ENCODE results near the gene C1orf146.

The C1orf146 gene, protein sequence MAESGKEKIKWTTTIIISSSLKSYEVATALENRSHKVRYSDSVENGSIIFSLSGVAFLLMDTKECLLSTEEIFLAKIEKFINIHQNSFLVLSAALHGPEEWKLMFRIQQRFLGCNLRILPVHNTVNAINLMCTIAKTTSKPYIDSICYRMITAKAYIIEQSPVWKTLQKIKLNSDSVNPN

DNA sequence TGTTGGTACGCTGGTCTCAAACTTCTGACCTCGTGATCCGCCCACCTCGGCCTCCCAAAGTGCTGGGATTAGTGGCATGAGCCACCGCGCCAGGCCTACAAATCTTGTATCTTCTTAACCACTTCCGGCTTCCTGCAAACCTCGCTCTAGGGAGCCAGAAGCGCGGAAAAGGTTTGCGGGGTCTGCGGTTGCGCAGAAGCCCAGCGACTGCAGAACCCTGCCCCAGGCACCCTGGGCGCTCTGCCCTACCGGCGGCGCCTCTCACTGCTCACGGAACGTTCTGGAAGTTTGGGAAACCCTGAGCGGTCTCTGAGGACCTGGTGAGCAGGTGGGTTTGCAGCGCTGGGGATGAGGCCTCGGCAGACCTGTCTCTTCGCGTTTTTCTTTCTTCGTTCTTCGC, at the start of gene C1orf146:
Gene C1orf146 (plus strand): TSS at position 195 of the 400 bp plus-strand sequence. CDS start 13,506 bp downstream, outside the sequence.
- no peaks in the 10 kb centered on the region for H3K27me3 ChIP-seq (ENCODE audit: control insufficient read depth in 1 of 2, insufficient read depth in 2 of 2, low read length in 2 of 2)
- H3K4me1 ChIP-seq (ENCODE audit: insufficient read depth, low read length) = no peaks in the 10 kb centered on the region
- no peak within 1 kb of the TSS for H3K4me3 ChIP-seq (ENCODE audit: low read depth in 1 of 2, low read length in 2 of 2)
- no peaks in the 10 kb centered on the region for H3K36me3 ChIP-seq (ENCODE audit: insufficient read depth, low read length)
- H3K9me3 ChIP-seq (ENCODE audit: low read length) = no peaks in the 10 kb centered on the region
- no peak within 1 kb of the TSS for H3K27ac ChIP-seq (ENCODE audit: low read depth, low read length)
- no peak within 1 kb of the TSS for H3K9ac ChIP-seq (ENCODE audit: low read length)

DNA sequence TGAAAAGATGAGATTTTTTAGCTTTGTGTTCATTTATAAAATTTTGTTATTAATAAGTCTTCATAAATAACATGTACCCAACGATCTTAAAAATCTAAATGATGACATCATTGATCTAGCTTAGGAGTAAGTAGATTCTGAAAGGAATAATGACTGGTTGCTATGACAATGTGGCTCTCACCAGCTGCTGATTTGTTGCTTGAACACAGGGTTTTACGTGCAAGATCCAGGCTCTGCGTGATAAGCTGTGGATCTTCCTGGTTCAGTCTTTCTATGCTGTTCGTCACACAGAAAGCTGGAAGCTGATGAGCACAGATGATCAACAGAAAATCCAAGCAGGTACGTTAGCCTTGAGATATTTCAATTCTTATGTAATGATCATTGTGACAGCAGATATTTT, 49.1 kb upstream of the C1orf146 start:
- H3K36me3 ChIP-seq (ENCODE audit: insufficient read depth, low read length) = no peaks in the 10 kb centered on the region
- H3K27ac ChIP-seq (ENCODE audit: low read depth, low read length) = no peak overlapping the region
- H3K9me3 ChIP-seq (ENCODE audit: low read length) = no peaks in the 10 kb centered on the region
- H3K9ac ChIP-seq (ENCODE audit: low read length) = no peak overlapping the region
- H3K4me3 ChIP-seq (ENCODE audit: low read depth in 1 of 2, low read length in 2 of 2) = no peak overlapping the region
- H3K4me1 ChIP-seq (ENCODE audit: insufficient read depth, low read length) = no peaks in the 10 kb centered on the region
- H3K27me3 ChIP-seq (ENCODE audit: control insufficient read depth in 1 of 2, insufficient read depth in 2 of 2, low read length in 2 of 2) = no peaks in the 10 kb centered on the region

DNA sequence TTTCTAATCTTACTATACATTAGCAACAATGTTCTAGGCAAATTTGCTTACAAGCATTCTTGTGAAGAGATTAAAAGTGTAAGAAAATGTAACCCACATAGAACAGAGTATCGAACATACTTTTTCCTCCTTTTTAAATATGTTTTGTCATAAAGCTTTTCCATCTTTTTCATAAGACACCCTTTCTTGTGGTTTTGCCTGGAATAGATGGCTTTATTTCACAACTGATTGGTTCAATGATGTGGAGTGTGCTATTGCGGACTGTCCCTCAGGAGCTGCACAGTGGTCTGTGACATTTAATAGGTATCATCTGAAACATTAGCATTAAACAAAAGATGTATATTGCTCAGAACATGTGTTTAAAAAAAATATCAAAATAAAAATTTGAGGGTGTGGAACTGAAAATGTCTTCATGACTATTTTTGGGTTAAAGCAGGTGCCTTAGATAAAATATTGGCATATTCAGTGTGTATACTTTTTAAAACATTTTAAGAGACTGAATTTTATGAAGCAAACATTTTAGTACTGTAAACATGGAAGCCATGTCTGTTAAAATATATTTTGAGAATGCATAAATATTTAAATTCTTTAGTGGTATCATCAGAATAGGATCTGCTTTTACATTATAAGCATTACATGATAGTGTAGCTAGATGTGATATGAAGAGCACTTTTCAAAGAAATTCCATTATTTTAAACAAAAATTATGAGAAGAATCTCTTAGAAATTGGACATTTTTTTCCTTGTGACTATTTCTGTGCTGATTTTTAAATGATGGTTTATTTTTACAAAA, 48.3 kb upstream of the C1orf146 start:
- Histone ChIP-seq H3K4me1 (ENCODE audit: insufficient read depth, low read length) (no peaks in the 10 kb centered on the region), H3K27me3 (ENCODE audit: control insufficient read depth in 1 of 2, insufficient read depth in 2 of 2, low read length in 2 of 2) (no peaks in the 10 kb centered on the region), H3K9me3 (ENCODE audit: low read length) (no peaks in the 10 kb centered on the region), H3K4me3 (ENCODE audit: low read depth in 1 of 2, low read length in 2 of 2) (no peak overlapping the region), H3K9ac (ENCODE audit: low read length) (no peak overlapping the region), H3K27ac (ENCODE audit: low read depth, low read length) (no peak overlapping the region), H3K36me3 (ENCODE audit: insufficient read depth, low read length) (no peaks in the 10 kb centered on the region)

DNA sequence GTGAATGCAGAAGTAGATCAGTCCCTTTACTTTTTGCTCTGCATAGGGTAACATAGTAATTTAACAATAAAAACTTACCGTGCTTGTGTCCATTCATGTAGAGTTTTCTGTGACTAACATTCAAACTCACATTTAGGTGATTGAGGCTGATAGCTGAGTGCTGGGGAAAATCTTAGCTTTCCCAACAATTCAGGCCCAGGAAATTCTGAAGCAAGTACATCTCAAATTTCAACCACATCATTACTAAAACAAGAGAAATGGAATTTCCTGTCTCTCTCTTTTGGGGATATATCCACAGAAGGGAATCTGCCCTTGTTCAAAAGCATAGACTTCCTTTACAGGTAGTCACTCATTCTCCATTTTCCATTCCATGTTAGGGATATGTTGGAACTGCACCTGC, 33.1 kb upstream of the C1orf146 start:
- H3K9me3 ChIP-seq (ENCODE audit: low read length) = no peaks in the 10 kb centered on the region
- H3K4me3 ChIP-seq (ENCODE audit: low read depth in 1 of 2, low read length in 2 of 2) = no peak overlapping the region
- no peak overlapping the region for H3K9ac ChIP-seq (ENCODE audit: low read length)
- H3K27ac ChIP-seq (ENCODE audit: low read depth, low read length) = no peak overlapping the region
- no peaks in the 10 kb centered on the region for H3K4me1 ChIP-seq (ENCODE audit: insufficient read depth, low read length)
- H3K36me3 ChIP-seq (ENCODE audit: insufficient read depth, low read length) = no peaks in the 10 kb centered on the region
- no peaks in the 10 kb centered on the region for H3K27me3 ChIP-seq (ENCODE audit: control insufficient read depth in 1 of 2, insufficient read depth in 2 of 2, low read length in 2 of 2)

DNA sequence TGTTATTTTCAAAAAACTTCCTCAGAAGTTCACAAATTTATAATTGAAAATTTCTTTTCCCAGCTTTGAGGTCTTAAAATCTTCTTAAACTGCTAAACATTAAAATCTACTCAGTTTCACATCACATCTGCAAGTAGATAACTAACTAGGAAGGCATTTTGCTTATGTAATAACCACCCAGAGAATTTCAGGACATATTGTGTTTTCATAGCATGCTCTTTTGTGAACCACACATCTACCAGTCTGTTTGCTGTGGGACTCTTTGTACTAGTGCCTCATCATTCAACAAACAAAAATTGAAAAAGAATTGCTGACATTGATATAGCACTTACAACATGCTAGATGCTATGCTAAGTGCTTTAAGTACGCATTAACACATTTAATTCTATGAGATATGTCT, 31.6 kb upstream of the C1orf146 start:
- Histone ChIP-seq H3K4me3 (ENCODE audit: low read depth in 1 of 2, low read length in 2 of 2) (no peak overlapping the region), H3K27me3 (ENCODE audit: control insufficient read depth in 1 of 2, insufficient read depth in 2 of 2, low read length in 2 of 2) (no peaks in the 10 kb centered on the region), H3K4me1 (ENCODE audit: insufficient read depth, low read length) (no peaks in the 10 kb centered on the region), H3K9me3 (ENCODE audit: low read length) (no peaks in the 10 kb centered on the region), H3K36me3 (ENCODE audit: insufficient read depth, low read length) (no peaks in the 10 kb centered on the region), H3K9ac (ENCODE audit: low read length) (no peak overlapping the region), H3K27ac (ENCODE audit: low read depth, low read length) (no peak overlapping the region)

DNA sequence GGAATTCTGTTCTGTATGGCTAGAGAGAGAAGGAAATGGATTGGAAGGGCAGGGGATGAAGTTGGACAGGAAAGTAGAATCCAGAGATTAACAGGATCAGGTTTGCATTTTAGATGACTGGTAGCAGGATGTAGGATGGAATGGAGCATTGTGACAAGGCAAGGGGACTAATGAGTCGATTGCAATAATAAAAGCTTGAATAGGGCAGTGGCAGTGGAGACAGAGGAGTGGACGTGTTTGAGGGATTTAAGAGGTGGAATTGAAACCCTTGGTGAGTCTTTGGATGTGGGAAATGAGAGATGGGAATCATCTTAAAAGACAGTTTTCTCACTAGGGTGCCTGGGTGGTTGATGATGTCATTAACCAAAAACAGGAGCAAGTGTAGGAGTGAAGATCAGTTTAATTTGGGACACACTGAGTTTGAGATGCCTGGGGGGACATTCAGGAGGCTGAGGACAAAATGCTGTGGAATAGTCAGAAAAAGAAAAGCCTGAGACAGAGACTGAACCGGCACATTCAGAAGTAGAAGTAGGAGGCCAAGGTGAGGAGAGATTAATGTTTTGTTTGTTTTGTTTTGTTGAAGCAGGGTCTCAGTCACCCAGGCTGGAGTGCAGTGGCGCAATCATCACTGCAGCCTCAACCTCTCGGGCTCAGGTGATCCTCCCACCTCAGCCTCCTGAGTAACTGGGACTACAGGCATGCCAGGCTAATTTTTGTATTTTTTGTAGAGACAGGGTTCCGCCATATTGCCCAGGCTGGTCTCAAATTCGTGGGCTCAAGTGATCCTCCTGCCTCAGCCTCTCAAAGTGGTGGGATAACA, 29.1 kb upstream of the C1orf146 start:
- Histone ChIP-seq H3K9me3 (ENCODE audit: low read length) (no peaks in the 10 kb centered on the region), H3K4me3 (ENCODE audit: low read depth in 1 of 2, low read length in 2 of 2) (no peak overlapping the region), H3K4me1 (ENCODE audit: insufficient read depth, low read length) (no peaks in the 10 kb centered on the region), H3K27ac (ENCODE audit: low read depth, low read length) (no peak overlapping the region), H3K9ac (ENCODE audit: low read length) (no peak overlapping the region), H3K27me3 (ENCODE audit: control insufficient read depth in 1 of 2, insufficient read depth in 2 of 2, low read length in 2 of 2) (no peaks in the 10 kb centered on the region), H3K36me3 (ENCODE audit: insufficient read depth, low read length) (no peaks in the 10 kb centered on the region)

DNA sequence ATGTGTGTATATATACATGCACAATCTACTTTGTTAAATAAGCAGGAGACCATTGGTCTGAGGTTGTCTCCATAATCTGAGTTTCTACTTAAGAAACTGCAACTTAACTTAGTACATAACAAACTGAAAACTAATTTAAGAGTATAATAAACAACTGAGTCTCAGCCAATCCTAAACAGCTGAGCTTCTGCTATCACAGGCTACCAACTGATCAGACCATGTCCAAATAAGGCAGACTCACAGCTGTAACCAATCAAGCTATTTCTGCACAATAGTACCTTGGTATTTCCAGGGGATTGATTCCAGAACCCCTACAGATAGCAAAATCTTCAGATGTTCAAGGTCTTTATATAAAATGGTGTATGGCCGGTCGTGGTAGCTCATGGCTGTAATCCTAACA, 26.0 kb upstream of the C1orf146 start:
- no peak overlapping the region for H3K27ac ChIP-seq (ENCODE audit: low read depth, low read length)
- no peaks in the 10 kb centered on the region for H3K9me3 ChIP-seq (ENCODE audit: low read length)
- no peak overlapping the region for H3K4me3 ChIP-seq (ENCODE audit: low read depth in 1 of 2, low read length in 2 of 2)
- H3K4me1 ChIP-seq (ENCODE audit: insufficient read depth, low read length) = no peaks in the 10 kb centered on the region
- H3K9ac ChIP-seq (ENCODE audit: low read length) = no peak overlapping the region
- H3K36me3 ChIP-seq (ENCODE audit: insufficient read depth, low read length) = no peaks in the 10 kb centered on the region
- no peaks in the 10 kb centered on the region for H3K27me3 ChIP-seq (ENCODE audit: control insufficient read depth in 1 of 2, insufficient read depth in 2 of 2, low read length in 2 of 2)

DNA sequence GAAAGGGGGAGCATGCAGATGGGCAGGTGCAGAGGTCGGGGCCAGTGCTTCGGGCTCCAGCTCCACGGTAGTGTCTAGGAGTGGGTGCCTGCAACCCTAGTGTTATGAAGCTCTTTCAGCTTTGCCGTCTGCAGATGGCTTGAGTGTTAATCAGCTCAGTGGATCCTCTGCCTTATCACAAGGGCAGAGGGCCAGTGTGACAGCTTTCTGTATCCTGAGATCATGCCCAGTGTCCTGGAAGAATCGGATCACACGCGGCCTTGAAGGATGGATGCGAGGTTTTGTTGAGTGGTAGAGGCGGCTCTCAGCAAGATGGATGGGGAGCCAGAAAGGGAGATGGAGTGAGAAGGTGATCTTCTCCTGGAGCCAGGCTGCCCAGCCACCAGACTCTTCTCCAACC, 25.5 kb upstream of the C1orf146 start:
- no peak overlapping the region for H3K27ac ChIP-seq (ENCODE audit: low read depth, low read length)

DNA sequence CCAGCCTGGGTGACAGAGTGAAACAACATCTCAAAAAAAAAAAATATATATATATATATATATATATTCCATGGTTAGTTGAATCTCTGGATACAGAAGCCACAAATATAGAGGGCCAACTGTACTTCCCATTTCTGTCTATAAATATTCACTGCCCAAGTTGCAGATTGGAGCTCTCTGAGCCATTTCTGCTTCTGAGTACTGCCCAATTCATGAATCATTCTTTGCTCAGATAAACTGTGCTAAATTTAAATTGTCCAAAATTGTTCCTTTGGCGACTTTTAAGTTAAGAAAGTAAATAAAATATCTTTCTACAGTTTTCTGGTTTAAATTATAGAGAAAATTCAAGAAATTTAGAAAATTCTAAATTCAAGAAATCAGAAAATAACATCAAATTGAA, 23.2 kb upstream of the C1orf146 start:
- no peaks in the 10 kb centered on the region for H3K9me3 ChIP-seq (ENCODE audit: low read length)
- no peaks in the 10 kb centered on the region for H3K4me1 ChIP-seq (ENCODE audit: insufficient read depth, low read length)
- no peaks in the 10 kb centered on the region for H3K27me3 ChIP-seq (ENCODE audit: control insufficient read depth in 1 of 2, insufficient read depth in 2 of 2, low read length in 2 of 2)
- no peak overlapping the region for H3K9ac ChIP-seq (ENCODE audit: low read length)
- H3K36me3 ChIP-seq (ENCODE audit: insufficient read depth, low read length) = no peaks in the 10 kb centered on the region
- H3K4me3 ChIP-seq (ENCODE audit: low read depth in 1 of 2, low read length in 2 of 2) = no peak overlapping the region
- no peak overlapping the region for H3K27ac ChIP-seq (ENCODE audit: low read depth, low read length)

More for the DNA sequence above, 25.5 kb upstream of the C1orf146 start:
- Histone ChIP-seq H3K27me3 (ENCODE audit: control insufficient read depth in 1 of 2, insufficient read depth in 2 of 2, low read length in 2 of 2) (no peaks in the 10 kb centered on the region), H3K4me1 (ENCODE audit: insufficient read depth, low read length) (no peaks in the 10 kb centered on the region), H3K4me3 (ENCODE audit: low read depth in 1 of 2, low read length in 2 of 2) (no peak overlapping the region), H3K9me3 (ENCODE audit: low read length) (no peaks in the 10 kb centered on the region), H3K9ac (ENCODE audit: low read length) (no peak overlapping the region), H3K36me3 (ENCODE audit: insufficient read depth, low read length) (no peaks in the 10 kb centered on the region)

DNA sequence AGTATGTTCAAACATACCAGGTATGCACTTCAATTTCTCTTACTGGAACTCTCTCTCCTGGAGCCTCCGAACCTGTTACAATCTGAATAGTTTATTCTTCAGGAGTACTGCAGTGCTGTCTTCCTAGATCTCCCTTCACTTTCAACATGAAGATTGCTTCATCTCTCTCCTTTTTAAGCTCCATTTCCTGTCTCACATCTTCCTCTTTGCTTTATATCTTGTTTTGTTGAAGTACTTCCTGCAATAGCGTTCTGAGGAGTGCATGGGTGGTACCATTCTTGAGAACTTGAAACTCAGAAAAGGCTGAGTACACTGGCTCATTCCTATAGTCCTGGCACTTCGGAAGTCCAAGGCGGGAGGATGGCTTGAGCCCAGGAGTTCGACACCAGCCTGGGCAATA, 15.7 kb upstream of the C1orf146 start:
- H3K9me3 ChIP-seq (ENCODE audit: low read length) = no peaks in the 10 kb centered on the region
- no peak overlapping the region for H3K4me3 ChIP-seq (ENCODE audit: low read depth in 1 of 2, low read length in 2 of 2)
- H3K27me3 ChIP-seq (ENCODE audit: control insufficient read depth in 1 of 2, insufficient read depth in 2 of 2, low read length in 2 of 2) = no peaks in the 10 kb centered on the region
- H3K9ac ChIP-seq (ENCODE audit: low read length) = no peak overlapping the region
- H3K4me1 ChIP-seq (ENCODE audit: insufficient read depth, low read length) = no peaks in the 10 kb centered on the region
- H3K27ac ChIP-seq (ENCODE audit: low read depth, low read length) = no peak overlapping the region
- no peaks in the 10 kb centered on the region for H3K36me3 ChIP-seq (ENCODE audit: insufficient read depth, low read length)

DNA sequence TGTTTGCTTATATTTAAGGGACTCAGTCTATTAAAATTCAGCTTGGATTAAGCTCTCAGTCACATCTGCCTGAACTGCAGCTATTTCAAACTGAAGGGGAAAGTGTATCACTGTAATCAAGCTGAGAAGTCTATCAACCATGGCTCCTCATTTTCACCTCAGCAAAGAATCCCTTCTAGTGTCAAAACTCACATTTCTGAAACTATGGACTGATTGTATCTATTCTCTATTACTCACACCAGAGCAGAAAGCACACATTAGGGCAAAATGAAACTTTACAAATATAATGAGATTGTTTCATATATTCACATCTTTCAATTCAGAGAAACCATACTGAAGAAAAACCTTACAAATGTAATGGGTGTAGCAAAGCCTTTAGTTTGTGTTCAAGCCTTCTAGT, 14.6 kb upstream of the C1orf146 start:
- Histone ChIP-seq H3K9ac (ENCODE audit: low read length) (no peak overlapping the region), H3K4me1 (ENCODE audit: insufficient read depth, low read length) (no peaks in the 10 kb centered on the region), H3K4me3 (ENCODE audit: low read depth in 1 of 2, low read length in 2 of 2) (no peak overlapping the region), H3K9me3 (ENCODE audit: low read length) (no peaks in the 10 kb centered on the region), H3K36me3 (ENCODE audit: insufficient read depth, low read length) (no peaks in the 10 kb centered on the region), H3K27me3 (ENCODE audit: control insufficient read depth in 1 of 2, insufficient read depth in 2 of 2, low read length in 2 of 2) (no peaks in the 10 kb centered on the region), H3K27ac (ENCODE audit: low read depth, low read length) (no peak overlapping the region)
